NCI-H2171 treated with DMSO at 0.1 percent for 48 hours (cell line): Measurements from ENCODE around the gene SERP1.
"Not testable (repeated sequence)": the region's sequence is repeated elsewhere in the genome, so short reads cannot be mapped to it uniquely, and the experiment has no call there.

ENCODE experiments used
- DNase-seq: peaks from one replicate; lab custom pipeline; 2025; lab: John Stamatoyannopoulos, UW

Gene SERP1

GRCh38 chr3:150538324-150539208 lies 7.7 kb downstream of the SERP1 start:
- no peak for DNase-seq

DNA sequence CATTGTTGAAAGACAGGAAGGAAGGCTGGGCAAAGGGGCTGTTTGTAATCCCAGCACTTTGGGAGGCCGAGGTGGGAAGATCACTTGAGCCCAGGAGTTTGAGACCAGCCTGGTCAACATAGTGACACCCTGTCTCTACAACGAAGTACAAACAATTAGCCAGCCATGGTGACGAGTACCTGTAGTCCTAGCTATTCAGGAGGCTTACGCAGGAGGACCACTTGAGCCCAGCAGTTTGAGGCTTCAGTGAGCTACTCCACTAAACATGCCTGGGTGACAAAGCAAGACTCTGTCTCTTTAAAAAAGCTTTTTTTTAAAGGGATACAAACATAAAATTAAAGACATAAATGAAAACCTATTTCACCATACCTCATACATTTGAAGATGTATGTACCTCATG lies 11.1 kb downstream of the SERP1 start:
- no peak for DNase-seq

DNA sequence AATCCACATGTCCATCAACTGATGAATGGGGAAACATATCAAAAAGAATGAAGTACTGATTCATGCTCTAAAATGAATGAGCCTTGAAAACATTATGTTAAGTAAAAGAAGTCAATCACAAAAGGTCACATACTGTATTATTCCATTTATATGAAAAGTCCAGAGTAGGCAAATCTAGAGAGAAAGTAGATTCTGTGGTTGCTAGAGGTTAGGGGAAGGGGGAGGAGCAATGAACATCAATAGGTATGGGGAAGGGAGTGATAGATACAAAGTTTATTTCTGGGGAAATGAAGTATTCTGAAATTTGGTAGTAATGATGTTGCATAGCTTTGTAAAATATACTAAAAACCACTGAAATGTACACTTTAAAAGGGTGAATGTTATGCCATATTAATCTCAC lies 14.5 kb downstream of the SERP1 start:
- DNase-seq = no peak

DNA sequence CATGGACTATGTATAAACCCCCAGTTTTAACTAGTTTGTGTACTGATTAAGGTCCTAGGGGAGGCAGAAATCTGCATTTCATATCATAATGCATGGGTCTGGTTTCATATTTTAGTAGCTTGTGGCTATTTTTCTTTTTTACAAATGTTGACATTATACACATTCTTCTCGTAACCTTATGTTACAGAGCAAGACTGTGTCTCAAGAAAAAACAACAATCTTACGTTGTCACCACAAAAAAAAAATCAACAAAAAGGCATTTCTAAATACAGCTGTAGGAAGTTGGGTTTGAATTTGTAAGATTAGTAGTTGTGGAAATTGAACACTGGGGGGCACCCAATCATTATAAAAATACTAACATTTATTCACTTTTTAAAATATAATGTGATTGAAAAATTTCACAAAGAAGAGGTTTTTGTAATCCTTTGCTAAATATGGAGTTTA lies 17.9 kb downstream of the SERP1 start:
- DNase-seq = peak; percentile 38

- DNase-seq = no peak
These were observed 18.6 kb downstream of the SERP1 start for GRCh38 chr3:150527464-150528255.

DNA sequence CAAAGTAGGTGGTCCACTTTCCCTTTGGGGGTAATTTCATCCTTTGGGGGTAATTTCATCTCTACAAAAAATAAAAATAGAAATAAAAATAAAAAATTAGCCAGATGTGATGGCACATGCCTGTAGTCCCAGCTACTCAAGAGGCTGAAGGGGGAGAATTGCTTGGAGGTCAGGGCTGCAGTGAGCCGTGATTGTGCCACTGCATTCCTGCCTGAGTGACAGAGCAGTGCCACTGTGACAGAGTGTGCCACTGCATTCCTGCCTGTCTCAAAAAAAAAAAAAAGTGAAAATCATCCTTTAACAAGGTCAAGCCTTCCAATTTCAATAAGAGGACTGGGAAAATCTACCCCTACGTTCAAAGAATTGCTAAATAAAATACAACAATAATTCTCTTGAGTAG lies 22.8 kb downstream of the SERP1 start:
- no peak for DNase-seq

DNA sequence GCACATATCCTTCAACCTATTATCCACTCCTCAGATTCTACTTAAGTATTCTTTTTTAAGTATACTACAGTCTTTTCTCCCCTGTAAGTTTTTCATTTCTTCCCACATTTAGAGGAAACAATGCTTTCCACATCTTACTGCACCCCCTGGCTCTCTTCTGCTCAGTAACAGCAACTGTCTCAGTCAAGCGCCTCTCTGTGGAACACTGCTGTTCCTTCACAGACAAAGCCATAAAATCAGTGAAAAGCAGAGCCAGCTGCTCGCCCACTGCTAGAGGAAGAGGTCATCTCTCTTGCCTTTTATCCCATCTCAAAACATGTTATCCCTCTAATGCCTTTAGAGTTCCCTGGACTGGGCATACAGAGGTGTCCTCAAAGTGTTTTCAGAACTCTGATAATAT lies 24.8 kb downstream of the SERP1 start:
- DNase-seq = no peak

GRCh38 chr3:150520408-150520807 lies 25.9 kb downstream of the SERP1 start:
- no peak for DNase-seq

DNA sequence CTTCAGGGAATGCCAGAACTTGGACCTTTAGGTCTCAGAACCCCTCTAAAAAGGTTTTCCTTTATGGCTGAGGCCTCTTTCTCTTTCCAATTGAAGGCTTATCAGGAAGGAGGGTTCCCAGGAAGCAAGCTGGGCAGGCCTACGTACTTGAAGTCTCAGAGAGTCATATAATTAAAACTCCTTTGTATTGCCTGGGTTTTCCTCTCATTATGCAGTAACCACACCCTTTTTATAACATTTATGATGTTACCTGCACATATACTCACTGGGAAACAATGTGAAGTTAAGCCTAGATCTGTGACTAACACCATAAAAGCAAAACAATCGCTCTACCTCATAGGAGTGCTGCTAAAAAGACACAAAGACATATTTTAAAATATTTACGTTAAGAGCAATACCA lies 27.3 kb downstream of the SERP1 start:
- no peak for DNase-seq

GRCh38 chr3:150515210-150515609 lies 31.1 kb downstream of the SERP1 start:
- no peak for DNase-seq

DNA sequence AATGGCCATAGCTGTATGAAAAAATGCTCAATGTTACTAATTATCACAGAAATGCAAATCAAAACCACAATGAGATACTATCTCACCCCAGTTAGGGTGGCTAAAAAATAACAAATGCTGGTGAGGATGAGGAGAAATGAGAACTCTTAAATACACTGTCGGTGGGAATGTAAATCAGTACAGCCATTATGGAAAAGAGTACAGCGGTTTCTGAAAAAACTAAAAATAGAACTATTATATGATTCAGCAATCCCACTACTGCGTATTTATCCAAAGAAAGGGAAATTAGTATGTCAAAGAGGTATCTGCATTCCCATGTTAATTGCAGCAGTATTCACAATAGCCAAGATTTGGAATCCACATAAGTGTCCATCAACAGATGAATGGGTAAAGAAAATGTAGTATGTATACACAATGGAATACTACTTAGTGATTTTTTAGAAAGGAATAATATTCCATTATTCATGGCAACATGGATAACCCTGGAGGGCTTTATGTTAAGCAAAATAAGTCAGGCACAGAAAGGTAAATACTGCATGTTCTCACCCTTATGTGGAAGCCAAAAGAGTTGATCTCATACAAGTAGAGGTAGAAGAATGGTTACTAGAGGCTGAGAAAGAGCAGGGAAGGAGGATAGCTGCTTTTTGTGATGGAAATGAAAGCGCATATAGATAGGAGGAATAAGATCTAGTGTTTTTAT lies 35.0 kb downstream of the SERP1 start:
- DNase-seq = no peak

DNA sequence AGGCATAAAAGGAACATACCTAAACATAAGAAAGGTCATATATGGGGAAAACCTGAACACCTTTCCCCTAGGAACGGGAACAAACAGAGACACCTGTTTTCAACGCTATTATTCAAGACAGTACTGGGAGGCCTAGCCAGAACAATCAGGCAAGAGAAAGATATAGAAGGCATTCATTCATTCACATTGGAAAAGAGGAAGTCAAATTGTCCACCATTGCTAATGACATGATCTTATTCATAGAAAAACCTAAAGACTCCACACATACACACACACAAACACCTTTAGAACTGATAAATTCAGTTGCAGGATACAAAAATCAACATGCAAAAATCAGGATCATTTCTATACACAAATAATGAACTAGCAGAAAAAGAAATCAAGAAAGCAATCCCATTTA lies 36.5 kb downstream of the SERP1 start:
- no peak for DNase-seq

GRCh38 chr3:150508401-150508800 lies 37.9 kb downstream of the SERP1 start:
- no peak for DNase-seq

- no peak for DNase-seq
These were observed 41.8 kb downstream of the SERP1 start for GRCh38 chr3:150504483-150504882.

DNA sequence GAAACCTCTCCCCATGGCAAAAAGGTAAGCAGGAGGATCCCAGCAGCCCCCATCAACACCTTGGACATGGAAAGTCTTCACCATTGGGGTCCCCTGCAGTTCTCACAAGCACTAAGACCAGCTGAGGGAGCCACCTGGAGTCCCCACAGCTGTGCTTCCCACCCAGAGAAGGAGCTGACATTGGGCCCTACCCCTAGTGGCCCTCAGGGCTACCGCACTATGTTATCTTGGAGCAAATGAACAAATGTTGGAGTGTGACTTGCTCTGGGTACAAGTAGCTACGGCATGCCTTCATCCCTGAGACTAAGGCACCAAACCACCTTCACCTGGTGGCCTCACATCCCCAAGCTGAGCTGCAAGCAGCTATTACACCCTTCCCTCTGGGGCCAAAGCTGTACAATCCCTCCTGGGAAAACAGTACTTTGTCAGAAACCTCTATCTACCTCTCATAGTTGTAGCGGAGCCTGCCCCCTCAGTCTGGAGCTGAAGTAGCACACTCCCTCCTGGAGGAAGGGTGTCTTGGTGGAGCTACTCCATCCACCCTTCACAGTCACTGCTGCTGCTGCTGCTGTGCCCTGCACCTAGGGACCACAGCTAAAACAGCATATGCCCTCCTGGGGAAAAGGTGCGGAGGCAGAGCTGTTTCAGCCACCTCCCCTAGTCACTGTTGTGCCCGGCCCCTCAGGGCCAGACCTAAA lies 42.7 kb downstream of the SERP1 start:
- no peak for DNase-seq

DNA sequence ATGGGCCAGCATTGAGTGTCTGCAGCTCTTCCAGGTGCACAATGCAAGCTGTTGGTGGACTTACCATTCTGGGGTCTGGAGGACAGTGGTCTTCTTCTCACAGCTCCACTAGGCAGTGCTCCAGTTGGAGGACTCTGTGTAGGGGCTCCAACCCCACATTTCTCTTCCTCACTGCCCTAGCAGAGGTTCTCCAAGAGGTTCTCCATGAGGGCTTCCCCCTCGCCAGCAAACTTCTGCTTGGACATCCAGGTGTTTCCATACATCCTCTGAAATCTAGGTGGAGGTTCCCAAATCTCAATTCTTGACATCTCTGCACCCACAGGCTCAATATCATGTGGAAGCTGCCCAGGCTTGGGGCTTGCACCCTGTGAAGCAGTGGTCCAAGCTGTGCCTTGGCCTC lies 45.3 kb downstream of the SERP1 start:
- DNase-seq = not testable (repeated sequence)

DNA sequence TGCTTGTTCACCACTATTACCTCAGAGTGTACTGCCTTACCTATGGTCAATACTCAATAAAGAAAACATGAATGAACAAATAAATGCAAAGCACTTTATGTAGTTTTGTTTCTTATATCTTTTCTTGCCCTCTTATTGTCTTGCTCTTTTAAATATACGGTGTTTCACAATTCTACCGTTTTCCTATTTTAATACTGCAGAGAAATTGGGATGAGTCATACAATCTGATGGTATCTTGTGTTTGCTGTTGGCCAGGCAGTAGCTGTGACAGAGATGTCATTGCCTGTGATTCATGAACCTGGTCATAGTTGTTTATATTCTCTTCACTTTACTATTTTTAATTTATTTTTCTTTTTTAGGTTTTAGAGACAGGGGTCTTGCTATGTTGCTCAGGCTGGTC lies 48.3 kb downstream of the SERP1 start:
- no peak for DNase-seq

DNA sequence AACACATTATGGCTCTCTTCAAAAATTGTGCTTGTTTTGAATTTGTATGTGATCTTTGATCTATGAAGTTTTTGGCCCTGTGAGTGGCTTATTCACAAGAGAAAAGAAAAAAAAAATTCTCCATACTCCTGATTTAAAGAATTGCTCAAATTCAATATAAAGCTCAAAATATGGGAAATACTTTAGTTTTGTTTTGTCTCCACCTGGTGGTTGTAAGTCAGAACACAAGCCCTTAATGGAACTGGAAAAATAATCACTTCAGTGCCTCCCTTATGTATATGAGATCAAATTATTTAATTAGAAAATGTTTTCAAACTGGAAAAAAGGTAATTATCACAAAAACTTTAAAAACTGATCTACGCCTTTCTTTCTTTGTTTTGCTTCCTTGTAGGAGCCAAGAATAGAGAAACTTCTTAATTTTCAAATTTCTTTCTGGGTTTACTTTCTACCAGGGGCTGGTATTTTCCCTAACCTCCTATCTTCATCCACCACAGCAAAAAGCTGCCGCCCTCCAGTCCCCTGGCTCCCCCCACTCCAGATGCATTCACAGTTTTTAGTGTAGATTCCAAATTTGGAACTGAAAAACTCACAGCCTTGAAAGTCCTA lies 50.6 kb downstream of the SERP1 start:
- peak; percentile 48 for DNase-seq

GRCh38 chr3:150495149-150495548 lies 51.1 kb downstream of the SERP1 start:
- DNase-seq = no peak

- no peak for DNase-seq
These were observed 51.8 kb downstream of the SERP1 start for GRCh38 chr3:150494411-150494977.
